H1 (cell line): Measurements from ENCODE around the gene PRKAR1B. TPM values are rescaled to one million over a fixed set of nuclear protein-coding genes. Genes with fewer than 3 reads are reported as not detected.

Experiments
- CTCF ChIA-PET: fragments of 300-600 bp; sonication (Branson Sonifier 250); formaldehyde crosslinking; loops from one replicate; lab custom pipeline; 2021; ENCODE audit not compliant: partially characterized antibody; lab: Charles Lee
- POLR2A ChIA-PET: fragments of 300-600 bp; sonication (Branson Sonifier 250); formaldehyde crosslinking; loops from one replicate; lab custom pipeline; 2021; ENCODE audit warnings: inconsistent platforms; ENCODE audit not compliant: partially characterized antibody; lab: Charles Lee
- DNase-seq, 2 experiments: peaks; one replicate each; pipeline versions ENCODE4 v3.0.0 to v3.0.0-alpha.2; 2010 to 2022; ENCODE audit warnings: low spot score in 2 of 2, low read depth in 1 of 2, mixed read lengths in 1 of 2
- FAIRE-seq: peaks from 2 replicates; lab custom pipeline; 2011; peaks lifted over from hg19 to GRCh38; lab: Jason Lieb, UNC
- H2AFZ ChIP-seq: 2 replicates; pipeline ENCODE4 v1.8.1; 2012; ENCODE audit warnings: low read length, inconsistent platforms
- H2AK5ac ChIP-seq: 2 replicates; pipeline ENCODE4 v1.6.1; 2013; ENCODE audit warnings: low read depth, low read length
- H2BK120ac ChIP-seq: replicated peaks from 2 replicates; pipeline ENCODE3; 2013; ENCODE audit warnings: low read depth, low read length, inconsistent platforms
- H2BK12ac ChIP-seq: 2 replicates; pipeline ENCODE4 v1.6.1; 2013; ENCODE audit warnings: low read depth, low read length
- H2BK15ac ChIP-seq: 2 replicates; pipeline ENCODE4 v1.6.1; 2013; ENCODE audit warnings: low read length
- H2BK20ac ChIP-seq: 2 replicates; pipeline ENCODE4 v1.6.1; 2013; ENCODE audit warnings: low read length
- H2BK5ac ChIP-seq: 2 replicates; pipeline ENCODE4 v1.6.1; 2013; ENCODE audit warnings: low read depth, low read length
- H3K14ac ChIP-seq: 2 replicates; pipeline ENCODE4 v1.6.1; 2013; ENCODE audit warnings: inconsistent platforms; ENCODE audit not compliant: insufficient read length
- H3K18ac ChIP-seq: 2 replicates; pipeline ENCODE4 v1.6.1; 2013; ENCODE audit warnings: low read length; ENCODE audit errors: extremely low read depth
- H3K23ac ChIP-seq: 2 replicates; pipeline ENCODE4 v1.6.1; 2013; ENCODE audit warnings: inconsistent platforms; ENCODE audit not compliant: insufficient read length
- H3K23me2 ChIP-seq: 2 replicates; pipeline ENCODE4 v1.6.1; 2013; ENCODE audit warnings: low read depth, low read length
- H3K27ac ChIP-seq: 2 replicates; pipeline ENCODE4 v1.6.1; 2011; ENCODE audit warnings: low read depth, low read length, inconsistent platforms
- H3K27me3 ChIP-seq, 4 experiments: replicated peaks in 1 of 4; 1 replicate in 1 of 4; 2 replicates in 3 of 4; pipeline versions ENCODE4 v1.6.1 to v1.8.1; 2011 to 2013; ENCODE audit warnings: low read length in 3 of 4, mild to moderate bottlenecking in 3 of 4, inconsistent platforms in 2 of 4, mixed read lengths in 2 of 4, moderate library complexity in 1 of 4; ENCODE audit not compliant: control insufficient read depth in 3 of 4, insufficient read depth in 3 of 4; ENCODE audit errors: extremely low read depth in 1 of 4
- H3K36me3 ChIP-seq, 4 experiments: 2 replicates each; pipeline versions ENCODE4 v1.6.1 to v1.8.1; 2011 to 2013; ENCODE audit warnings: mild to moderate bottlenecking in 4 of 4, low read length in 3 of 4, moderate library complexity in 2 of 4, control low read depth in 1 of 4, inconsistent platforms in 1 of 4; ENCODE audit not compliant: insufficient read depth in 4 of 4, control insufficient read depth in 2 of 4
- H3K4ac ChIP-seq: replicated peaks from 2 replicates; pipeline ENCODE3; 2013; ENCODE audit warnings: low read length, low read depth, mixed read lengths, inconsistent platforms; ENCODE audit not compliant: insufficient read length
- H3K4me1 ChIP-seq, 4 experiments: replicated peaks in 1 of 4; 1 replicate in 1 of 4; 2 replicates in 3 of 4; pipeline versions ENCODE4 v1.6.1 to v1.8.1; 2011 to 2013; ENCODE audit warnings: low read length in 3 of 4, inconsistent platforms in 2 of 4, mixed read lengths in 1 of 4; ENCODE audit not compliant: insufficient read depth in 4 of 4, control insufficient read depth in 3 of 4
- H3K4me2 ChIP-seq, 2 experiments: 2 replicates each; pipeline versions ENCODE4 v1.6.1 to v1.8.1; 2011 to 2013; ENCODE audit warnings: low read depth in 2 of 2, low read length in 2 of 2, control low read depth in 1 of 2, inconsistent platforms in 1 of 2, mild to moderate bottlenecking in 1 of 2; ENCODE audit not compliant: insufficient read depth in 1 of 2
- H3K4me3 ChIP-seq, 4 experiments: fragments of 200-600, 300-600 bp in 1 of 4; sonication (generic), shearing (Covaris generic), sonication (Bioruptor Twin) in 1 of 4; 2 replicates each; pipeline versions ENCODE4 v1.5.1 to v1.8.1; 2011 to 2016; ENCODE audit warnings: low read length in 4 of 4, low read depth in 3 of 4, control low read depth in 2 of 4, inconsistent platforms in 2 of 4, mild to moderate bottlenecking in 2 of 4, mixed read lengths in 1 of 4, moderate library complexity in 1 of 4; ENCODE audit not compliant: insufficient read depth in 2 of 4; ENCODE audit errors: extremely low read depth in 1 of 4
- H3K56ac ChIP-seq: replicated peaks from 2 replicates; pipeline ENCODE3; 2013; ENCODE audit warnings: low read depth, mild to moderate bottlenecking, mixed read lengths, low read length, inconsistent platforms; ENCODE audit not compliant: insufficient read length
- H3K79me1 ChIP-seq: 2 replicates; pipeline ENCODE4 v1.6.1; 2013; ENCODE audit warnings: low read depth, low read length, control low read depth
- H3K79me2 ChIP-seq, 2 experiments: 2 replicates each; pipeline versions ENCODE4 v1.6.1 to v1.8.1; 2012 to 2013; ENCODE audit warnings: low read length in 2 of 2, mild to moderate bottlenecking in 2 of 2, inconsistent platforms in 1 of 2; ENCODE audit not compliant: insufficient read depth in 2 of 2, control insufficient read depth in 1 of 2
- H3K9ac ChIP-seq, 4 experiments: replicated peaks in 1 of 4; 1 replicate in 1 of 4; 2 replicates in 3 of 4; pipeline versions ENCODE4 v1.6.1 to v1.8.1; 2011 to 2013; ENCODE audit warnings: low read depth in 3 of 4, low read length in 3 of 4, control low read depth in 2 of 4, mild to moderate bottlenecking in 2 of 4, moderate library complexity in 2 of 4, inconsistent platforms in 1 of 4; ENCODE audit errors: extremely low read depth in 1 of 4
- H3K9me3 ChIP-seq, 2 experiments: 2 replicates each; pipeline versions ENCODE4 v1.6.1 to v1.8.1; 2012 to 2013; ENCODE audit warnings: mild to moderate bottlenecking in 2 of 2, moderate library complexity in 2 of 2, control low read depth in 1 of 2, inconsistent platforms in 1 of 2, low read depth in 1 of 2, low read length in 1 of 2, mixed read lengths in 1 of 2; ENCODE audit not compliant: insufficient read depth in 2 of 2
- H4K20me1 ChIP-seq, 2 experiments: replicated peaks in 1 of 2; 2 replicates each; pipeline versions ENCODE3 to v1.8.1; 2011 to 2013; ENCODE audit warnings: inconsistent platforms in 2 of 2, low read length in 2 of 2, mild to moderate bottlenecking in 1 of 2; ENCODE audit not compliant: insufficient read depth in 2 of 2, control insufficient read depth in 1 of 2
- H4K5ac ChIP-seq: 2 replicates; pipeline ENCODE4 v1.6.1; 2013; ENCODE audit warnings: low read length, low read depth, mixed read lengths, inconsistent platforms; ENCODE audit not compliant: insufficient read length
- H4K8ac ChIP-seq: 2 replicates; pipeline ENCODE4 v1.8.0; 2013; ENCODE audit warnings: mild to moderate bottlenecking, moderate library complexity, low read length, inconsistent platforms; ENCODE audit not compliant: insufficient read depth; ENCODE audit errors: extremely low read depth
- H4K91ac ChIP-seq: replicated peaks from 2 replicates; pipeline ENCODE3; 2013; ENCODE audit warnings: low read length, mixed read lengths, inconsistent platforms; ENCODE audit not compliant: insufficient read length
- BACH1 ChIP-seq: IDR thresholded peaks from 2 replicates; pipeline ENCODE4 v1.6.1; 2012; ENCODE audit warnings: low read length, improper control_type of control experiment
- CEBPB ChIP-seq: IDR thresholded peaks from 2 replicates; pipeline ENCODE4 v1.6.1; 2012; ENCODE audit warnings: low read depth, low read length
- CHD1 ChIP-seq: IDR thresholded peaks from 2 replicates; pipeline ENCODE4 v1.6.1; 2012; ENCODE audit warnings: low read depth, low read length, improper control_type of control experiment
- GTF2F1 ChIP-seq: IDR thresholded peaks from 2 replicates; pipeline ENCODE4 v1.6.1; 2012; ENCODE audit warnings: low read depth, low read length, improper control_type of control experiment, borderline replicate concordance
- JUND ChIP-seq: IDR thresholded peaks from 2 replicates; pipeline ENCODE4 v1.6.1; 2011; ENCODE audit warnings: mild to moderate bottlenecking, improper control_type of control experiment, low read length
- PHF8 ChIP-seq: fragments of 200-600 bp; sonication (generic); conservative IDR thresholded peaks from 2 replicates; pipeline ENCODE4 v1.7.1; 2012; ENCODE audit warnings: low read depth, mild to moderate bottlenecking, inconsistent platforms, low read length, moderate library complexity
- RXRA ChIP-seq: IDR thresholded peaks from 2 replicates; pipeline ENCODE4 v1.6.1; 2011; ENCODE audit warnings: low read depth, mild to moderate bottlenecking, low read length, moderate library complexity; ENCODE audit not compliant: insufficient read depth
- SIRT6 ChIP-seq: IDR thresholded peaks from one replicate; pipeline ENCODE4 v1.7.1; 2012; ENCODE audit warnings: low read length, inconsistent platforms
- WGBS, 2 experiments: shearing (Covaris generic) in 1 of 2; methylation state at CpG; one replicate each; pipeline versions ENCODE4 v1.1.6 to v1.1.7; 2013 to 2015; ENCODE audit warnings: low lambda C conversion rate in 2 of 2, mixed read lengths in 2 of 2, inconsistent platforms in 1 of 2, low coverage in 1 of 2, missing lambda C conversion rate in 1 of 2; ENCODE audit not compliant: insufficient replicate concordance in 2 of 2, insufficient coverage in 1 of 2, insufficient read length in 1 of 2; ENCODE audit errors: extremely low coverage in 1 of 2, missing lambda C conversion rate in 1 of 2; 5-methylcytosine and 5-hydroxymethylcytosine counted together
- polyA plus RNA-seq, 7 experiments: library from polyadenylated mRNA; depleted of rRNA in 3 of 7; stranded (reverse) in 5 of 7; unstranded in 2 of 7; fragments of >200 nt in 5 of 7; fragments of 200-250 nt in 2 of 7; gene quantifications; 1 replicate in 5 of 7; 2 replicates in 1 of 7; 4 replicates in 1 of 7; pipeline versions ENCODE4 v1.2.1 to v1.2.3, GENCODE V29; 2011 to 2013; ENCODE audit warnings: missing spikeins in 2 of 7, mixed read lengths in 2 of 7
- total RNA-seq: library from RNA; stranded (reverse); fragmentation: NEBNext Ultra II Directional; extraction: Animal tissue kit (Norgen Biotek cat#: 25700); gene quantifications from 2 replicates; pipeline ENCODE4 v1.2.1, GENCODE V29; 2021

PRKAR1B gene
- total and polyA plus RNA-seq, 2 of the 8 experiments (the other 6 are each of a cell fraction or from before 2014, with no cell fraction given): 12.3 to 55.7 TPM

DNA sequence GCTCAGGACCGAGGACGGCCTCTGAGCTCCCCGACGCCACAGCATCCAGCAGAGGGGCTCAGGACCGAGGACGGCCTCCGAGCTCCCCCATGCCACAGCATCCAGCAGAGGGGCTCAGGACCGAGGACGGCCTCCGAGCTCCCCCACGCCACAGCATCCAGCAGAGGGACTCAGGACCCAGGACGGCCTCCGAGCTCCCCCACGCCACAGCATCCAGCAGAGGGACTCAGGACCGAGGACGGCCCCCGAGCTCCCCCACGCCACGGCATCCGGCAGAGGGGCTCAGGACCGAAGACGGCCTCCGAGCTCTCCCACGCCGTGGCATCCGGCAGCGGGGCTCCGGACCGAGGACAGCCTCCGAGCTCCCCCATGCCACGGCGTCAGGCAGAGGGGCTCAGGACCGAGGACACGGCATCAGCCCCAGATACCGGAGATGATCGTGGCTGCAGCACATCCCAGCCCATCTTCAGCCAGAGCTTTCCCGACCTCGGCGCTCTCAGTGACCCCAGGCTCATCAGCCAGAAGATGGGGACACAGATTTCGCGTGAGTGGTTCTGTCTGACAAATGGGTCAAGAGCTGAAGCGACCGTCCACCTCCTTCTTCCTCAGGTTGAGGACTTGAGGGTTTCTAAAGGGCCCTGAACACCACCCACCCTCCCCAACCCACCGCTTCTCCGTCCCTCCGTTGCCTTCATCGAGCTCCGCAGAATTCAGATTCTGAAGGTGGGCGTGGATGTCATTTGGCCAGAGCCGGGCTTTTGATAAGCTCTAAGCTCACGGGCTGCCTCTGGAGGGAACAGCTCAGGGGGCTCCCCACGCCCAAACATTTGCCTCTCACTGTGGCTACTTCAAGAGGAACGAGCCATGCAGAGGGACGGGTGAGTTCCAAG lies 56.3 kb downstream of the PRKAR1B start:
- Histone ChIP-seq H3K36me3 (peaks cover 0 to 7% (median 5%) of the 10 kb centered on the region in 4 experiments; a peak in 4 of 8 replicates), H3K4me2 (no peak overlapping the region), H3K27ac (no peak overlapping the region), H4K8ac (no peak overlapping the region), H2BK120ac (no peak overlapping the region), H3K23me2 (peaks cover 4% of the 10 kb centered on the region; the same call in 1 of the 2 replicates), H2AK5ac (no peak overlapping the region), H3K4me3 (no peak overlapping the region), H3K79me2 (no peaks in the 10 kb centered on the region), H4K5ac (no peak overlapping the region), H2BK15ac (no peak overlapping the region), H3K14ac (no peak overlapping the region), H3K56ac (no peak overlapping the region), H4K20me1 (peaks cover 0 to 4% of the 10 kb centered on the region in 2 experiments), H3K27me3 (no peaks in the 10 kb centered on the region), H3K23ac (no peak overlapping the region), H3K4me1 (peaks cover 2 to 10% (median 4%) of the 10 kb centered on the region in 4 experiments), H2BK5ac (no peak overlapping the region), H3K4ac (no peak overlapping the region), H2AFZ (no peak overlapping the region), H2BK20ac (no peak overlapping the region), H3K9me3 (0 out of 4 replicates have a peak, but pooled peaks cover 0 to 4% of the 10 kb centered on the region in 2 experiments), H4K91ac (no peak overlapping the region), H3K79me1 (no peaks in the 10 kb centered on the region; the same call in 1 of the 2 replicates), H2BK12ac (no peak overlapping the region), H3K18ac (no peak overlapping the region), H3K9ac (no peak overlapping the region)
- DNase-seq (no peak), FAIRE-seq (no peak)
- ChIA-PET POLR2A (interaction anchor here (0.6 to 1.0 kb wide), 4 partner anchors 30 to 228 kb away, joined by 3 to 4 read pairs (median 4); no protein-coding TSS in a partner anchor), CTCF (interaction anchor here (0.5 to 1.7 kb wide), 8 partner anchors 11 to 607 kb away, joined by 3 to 4 read pairs (median 3); partner anchors contain the start of genes DNAAF5 and PRKAR1B)
- TF ChIP-seq CHD1 (no peak), GTF2F1 (no peak), PHF8 (no peak), BACH1 (no peak), RXRA (no peak), CEBPB (no peak), SIRT6 (no peak), JUND (no peak)
- 91% methylated on average over 40 of the region's 54 CpGs; no CpG with 5 or more reads in 1 of the 2 experiments for WGBS, 2 experiments
